GM12878 (cell line): ENCODE data around the gene TLR9. TPM values are rescaled to one million over a fixed set of nuclear protein-coding genes. Genes with fewer than 3 reads are reported as not detected.

ENCODE experiments used
- ATF2 ChIP-seq: IDR thresholded peaks from 2 replicates; pipeline ENCODE4 v1.6.1; 2012; ENCODE audit warnings: low read length, inconsistent platforms
- NR2C1 ChIP-seq: fragments of 450-650 bp; IDR thresholded peaks from 2 replicates; pipeline ENCODE4 v1.6.1; 2017; ENCODE audit warnings: antibody characterized with exemption, mild to moderate bottlenecking, moderate library complexity
- ZBED1 ChIP-seq: IDR thresholded peaks from 2 replicates; pipeline ENCODE4 v1.6.1; 2016; ENCODE audit warnings: borderline replicate concordance
- polyA plus RNA-seq, 11 experiments: library from polyadenylated mRNA; depleted of rRNA in 4 of 11; unstranded in 6 of 11; stranded (reverse) in 5 of 11; fragments of >200 nt; fragmentation: Nextera tagmentation in 4 of 11; fragmentation: Illumina TruSeq in 1 of 11; extraction: Ambion mirVana in 4 of 11; extraction: Trizol in 1 of 11; gene quantifications; 1 replicate in 1 of 11; 2 replicates in 10 of 11; pipeline versions ENCODE4 v1.2.1 to v1.2.3, GENCODE V29; 2011 to 2016; ENCODE audit warnings: inconsistent platforms in 2 of 11, missing spikeins in 2 of 11, low read depth in 1 of 11
- total RNA-seq, 4 experiments: library from RNA; depleted of rRNA in 3 of 4; stranded (reverse); fragments of >200 nt in 3 of 4; fragmentation: Illumina TruSeq in 1 of 4; extraction: Trizol in 1 of 4; gene quantifications; 2 replicates each; pipeline versions ENCODE4 v1.2.1 to v1.2.3, GENCODE V29; 2013 to 2021
- TF ChIP-seq, protein P1 (sequence below): fragments of 450-650 bp; IDR thresholded peaks from 2 replicates; pipeline ENCODE4 v1.6.1; 2017; ENCODE audit warnings: borderline replicate concordance
- TF ChIP-seq, protein P2 (sequence below): IDR thresholded peaks from 2 replicates; pipeline ENCODE4 v1.6.1; 2012; ENCODE audit warnings: mild to moderate bottlenecking, low read depth, low read length

The TLR9 gene
- total and polyA plus RNA-seq, 10 of the 15 experiments (the other 5 are each of a cell fraction or from before 2014, with no cell fraction given) = 0.10 to 4.8 (median 0.53) TPM; not detected in 1

DNA sequence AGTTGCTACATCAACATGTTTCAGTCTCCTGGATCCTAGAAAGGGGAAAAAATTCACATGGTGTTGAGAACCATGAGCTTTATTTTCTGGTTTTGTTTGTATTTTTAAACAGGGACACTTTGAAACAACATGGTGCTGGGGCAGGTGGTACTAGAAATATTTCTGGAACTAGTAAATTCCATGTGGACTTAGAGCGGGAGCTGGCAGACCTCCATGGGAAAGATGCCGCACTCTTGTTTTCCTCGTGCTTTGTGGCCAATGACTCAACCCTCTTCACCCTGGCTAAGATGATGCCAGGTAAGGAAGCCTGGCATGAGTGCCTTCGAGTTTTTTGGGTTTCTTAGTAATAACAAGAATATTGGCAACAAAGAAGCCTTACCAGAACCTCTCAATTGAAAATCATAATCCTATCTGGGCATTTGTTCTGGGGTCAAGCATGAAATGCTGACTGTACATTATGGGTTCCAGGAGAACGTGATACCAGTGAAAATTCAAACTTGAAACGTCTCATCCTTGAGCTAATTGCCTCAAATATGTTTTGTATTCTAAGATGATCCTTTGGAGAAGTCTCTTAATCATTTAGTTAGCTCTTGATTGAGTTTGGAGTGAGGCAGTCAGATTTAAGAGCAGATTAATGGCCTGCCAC is 19.6 kb downstream of the TLR9 start (continued):
- TF ChIP-seq, protein P1, sequence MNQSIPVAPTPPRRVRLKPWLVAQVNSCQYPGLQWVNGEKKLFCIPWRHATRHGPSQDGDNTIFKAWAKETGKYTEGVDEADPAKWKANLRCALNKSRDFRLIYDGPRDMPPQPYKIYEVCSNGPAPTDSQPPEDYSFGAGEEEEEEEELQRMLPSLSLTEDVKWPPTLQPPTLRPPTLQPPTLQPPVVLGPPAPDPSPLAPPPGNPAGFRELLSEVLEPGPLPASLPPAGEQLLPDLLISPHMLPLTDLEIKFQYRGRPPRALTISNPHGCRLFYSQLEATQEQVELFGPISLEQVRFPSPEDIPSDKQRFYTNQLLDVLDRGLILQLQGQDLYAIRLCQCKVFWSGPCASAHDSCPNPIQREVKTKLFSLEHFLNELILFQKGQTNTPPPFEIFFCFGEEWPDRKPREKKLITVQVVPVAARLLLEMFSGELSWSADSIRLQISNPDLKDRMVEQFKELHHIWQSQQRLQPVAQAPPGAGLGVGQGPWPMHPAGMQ = no peak
- TF ChIP-seq ATF2 (no peak), ZBED1 (no peak), NR2C1 (no peak)
- TF ChIP-seq, protein P2, sequence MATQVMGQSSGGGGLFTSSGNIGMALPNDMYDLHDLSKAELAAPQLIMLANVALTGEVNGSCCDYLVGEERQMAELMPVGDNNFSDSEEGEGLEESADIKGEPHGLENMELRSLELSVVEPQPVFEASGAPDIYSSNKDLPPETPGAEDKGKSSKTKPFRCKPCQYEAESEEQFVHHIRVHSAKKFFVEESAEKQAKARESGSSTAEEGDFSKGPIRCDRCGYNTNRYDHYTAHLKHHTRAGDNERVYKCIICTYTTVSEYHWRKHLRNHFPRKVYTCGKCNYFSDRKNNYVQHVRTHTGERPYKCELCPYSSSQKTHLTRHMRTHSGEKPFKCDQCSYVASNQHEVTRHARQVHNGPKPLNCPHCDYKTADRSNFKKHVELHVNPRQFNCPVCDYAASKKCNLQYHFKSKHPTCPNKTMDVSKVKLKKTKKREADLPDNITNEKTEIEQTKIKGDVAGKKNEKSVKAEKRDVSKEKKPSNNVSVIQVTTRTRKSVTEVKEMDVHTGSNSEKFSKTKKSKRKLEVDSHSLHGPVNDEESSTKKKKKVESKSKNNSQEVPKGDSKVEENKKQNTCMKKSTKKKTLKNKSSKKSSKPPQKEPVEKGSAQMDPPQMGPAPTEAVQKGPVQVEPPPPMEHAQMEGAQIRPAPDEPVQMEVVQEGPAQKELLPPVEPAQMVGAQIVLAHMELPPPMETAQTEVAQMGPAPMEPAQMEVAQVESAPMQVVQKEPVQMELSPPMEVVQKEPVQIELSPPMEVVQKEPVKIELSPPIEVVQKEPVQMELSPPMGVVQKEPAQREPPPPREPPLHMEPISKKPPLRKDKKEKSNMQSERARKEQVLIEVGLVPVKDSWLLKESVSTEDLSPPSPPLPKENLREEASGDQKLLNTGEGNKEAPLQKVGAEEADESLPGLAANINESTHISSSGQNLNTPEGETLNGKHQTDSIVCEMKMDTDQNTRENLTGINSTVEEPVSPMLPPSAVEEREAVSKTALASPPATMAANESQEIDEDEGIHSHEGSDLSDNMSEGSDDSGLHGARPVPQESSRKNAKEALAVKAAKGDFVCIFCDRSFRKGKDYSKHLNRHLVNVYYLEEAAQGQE = no peak
